Astrocyte (in vitro differentiated cells and primary cell): Measurements from ENCODE around the gene ARPP21. TPM values are rescaled to one million over a fixed set of nuclear protein-coding genes. Genes with fewer than 3 reads are reported as not detected.

ENCODE experiments used
- DNase-seq: peaks from one replicate; pipeline ENCODE4 v3.0.0-alpha.2; 2010; ENCODE audit warnings: low read depth
- FAIRE-seq: peaks from 2 replicates; lab custom pipeline; 2011; peaks lifted over from hg19 to GRCh38; lab: Jason Lieb, UNC
- H2AFZ ChIP-seq: 2 replicates; pipeline ENCODE4 v1.6.0; 2012; ENCODE audit warnings: low read depth, low read length, inconsistent platforms
- H3K27ac ChIP-seq: 2 replicates; pipeline ENCODE4 v1.5.1; 2011; ENCODE audit warnings: low read depth, low read length, inconsistent platforms
- H3K27me3 ChIP-seq: 2 replicates; pipeline ENCODE4 v1.6.0; 2011; ENCODE audit warnings: low read length, inconsistent platforms; ENCODE audit not compliant: insufficient read depth
- H3K36me3 ChIP-seq: 2 replicates; pipeline ENCODE4 v1.5.1; 2011; ENCODE audit warnings: low read length, inconsistent platforms; ENCODE audit not compliant: insufficient read depth
- H3K4me1 ChIP-seq: 2 replicates; pipeline ENCODE4 v1.5.1; 2011; ENCODE audit warnings: low read length, inconsistent platforms; ENCODE audit not compliant: insufficient read depth
- H3K4me2 ChIP-seq: 2 replicates; pipeline ENCODE4 v1.6.0; 2012; ENCODE audit warnings: low read length, inconsistent platforms
- H3K4me3 ChIP-seq: 2 replicates; pipeline ENCODE4 v1.5.1; 2011; ENCODE audit warnings: low read depth, mild to moderate bottlenecking, low read length, inconsistent platforms; ENCODE audit not compliant: insufficient read depth
- H3K79me2 ChIP-seq: 2 replicates; pipeline ENCODE4 v1.6.0; 2012; ENCODE audit warnings: mild to moderate bottlenecking, low read length, inconsistent platforms; ENCODE audit not compliant: insufficient read depth
- H3K9ac ChIP-seq: 2 replicates; pipeline ENCODE4 v1.6.0; 2012; ENCODE audit warnings: mild to moderate bottlenecking, low read length, inconsistent platforms
- H3K9me3 ChIP-seq: 2 replicates; pipeline ENCODE4 v1.5.1; 2012; ENCODE audit warnings: low read depth, mild to moderate bottlenecking, low read length, inconsistent platforms; ENCODE audit not compliant: insufficient read depth
- H4K20me1 ChIP-seq: 2 replicates; pipeline ENCODE4 v1.6.0; 2012; ENCODE audit warnings: low read length, inconsistent platforms; ENCODE audit not compliant: insufficient read depth
- H3K27ac Mint-ChIP-seq: one replicate; pipeline ENCODE4 v1.8.0; 2021; ENCODE audit warnings: mild to moderate bottlenecking, mixed read lengths; ENCODE audit not compliant: unreplicated experiment
- H3K27me3 Mint-ChIP-seq: one replicate; pipeline ENCODE4 v1.8.0; 2021; ENCODE audit warnings: low read depth, mixed read lengths; ENCODE audit not compliant: unreplicated experiment
- H3K36me3 Mint-ChIP-seq: one replicate; pipeline ENCODE4 v1.8.0; 2021; ENCODE audit warnings: low read depth, mixed read lengths; ENCODE audit not compliant: unreplicated experiment
- H3K4me1 Mint-ChIP-seq: one replicate; pipeline ENCODE4 v1.8.0; 2021; ENCODE audit warnings: low read depth, mixed read lengths; ENCODE audit not compliant: unreplicated experiment
- H3K4me3 Mint-ChIP-seq: one replicate; pipeline ENCODE4 v1.8.0; 2021; ENCODE audit warnings: mild to moderate bottlenecking, moderate library complexity, mixed read lengths; ENCODE audit not compliant: unreplicated experiment
- H3K9me3 Mint-ChIP-seq: one replicate; pipeline ENCODE4 v1.8.0; 2021; ENCODE audit warnings: mild to moderate bottlenecking, mixed read lengths; ENCODE audit not compliant: unreplicated experiment
- EZH2 ChIP-seq: IDR thresholded peaks from 2 replicates; pipeline ENCODE4 v1.6.1; 2012; ENCODE audit warnings: mild to moderate bottlenecking, low read length, inconsistent platforms; ENCODE audit not compliant: insufficient read depth
- total RNA-seq: library from RNA; stranded (reverse); gene quantifications from 2 replicates; pipeline ENCODE4 v1.2.1, GENCODE V29; 2021
- TF ChIP-seq, protein P1 (sequence below): IDR thresholded peaks from 2 replicates; pipeline ENCODE4 v1.5.1; 2011; ENCODE audit warnings: low read depth, mild to moderate bottlenecking, inconsistent platforms, low read length, moderate library complexity; ENCODE audit not compliant: insufficient read depth

Gene ARPP21
- total RNA-seq, 1 donor from 2014 or later = 0.45 TPM

DNA sequence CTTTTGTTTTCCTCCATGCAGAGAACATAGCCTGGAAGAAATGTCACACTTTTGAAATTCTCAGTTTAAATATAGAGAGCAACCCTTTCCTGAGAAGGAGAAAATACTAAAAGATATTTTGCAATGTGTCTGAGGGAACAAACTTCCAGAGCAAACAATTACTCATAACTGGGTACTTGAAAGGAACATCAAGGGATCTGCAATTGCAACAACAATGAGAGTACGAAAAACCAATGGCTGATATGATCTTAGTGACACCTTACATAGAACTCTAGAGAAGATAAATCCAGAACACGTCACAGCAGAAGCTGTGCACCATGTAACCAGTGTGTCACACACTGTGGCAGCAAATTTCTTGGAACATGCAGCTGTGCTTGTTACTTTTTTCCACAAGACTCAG lies 14.6 kb upstream of the ARPP21 start:
- Mint-ChIP-seq H3K27ac (no peak overlapping the region), H3K4me3 (no peak overlapping the region), H3K36me3 (no peaks in the 10 kb centered on the region), H3K4me1 (no peaks in the 10 kb centered on the region), H3K27me3 (peaks cover 4% of the 10 kb centered on the region), H3K9me3 (no peaks in the 10 kb centered on the region)
- TF ChIP-seq, protein P1, sequence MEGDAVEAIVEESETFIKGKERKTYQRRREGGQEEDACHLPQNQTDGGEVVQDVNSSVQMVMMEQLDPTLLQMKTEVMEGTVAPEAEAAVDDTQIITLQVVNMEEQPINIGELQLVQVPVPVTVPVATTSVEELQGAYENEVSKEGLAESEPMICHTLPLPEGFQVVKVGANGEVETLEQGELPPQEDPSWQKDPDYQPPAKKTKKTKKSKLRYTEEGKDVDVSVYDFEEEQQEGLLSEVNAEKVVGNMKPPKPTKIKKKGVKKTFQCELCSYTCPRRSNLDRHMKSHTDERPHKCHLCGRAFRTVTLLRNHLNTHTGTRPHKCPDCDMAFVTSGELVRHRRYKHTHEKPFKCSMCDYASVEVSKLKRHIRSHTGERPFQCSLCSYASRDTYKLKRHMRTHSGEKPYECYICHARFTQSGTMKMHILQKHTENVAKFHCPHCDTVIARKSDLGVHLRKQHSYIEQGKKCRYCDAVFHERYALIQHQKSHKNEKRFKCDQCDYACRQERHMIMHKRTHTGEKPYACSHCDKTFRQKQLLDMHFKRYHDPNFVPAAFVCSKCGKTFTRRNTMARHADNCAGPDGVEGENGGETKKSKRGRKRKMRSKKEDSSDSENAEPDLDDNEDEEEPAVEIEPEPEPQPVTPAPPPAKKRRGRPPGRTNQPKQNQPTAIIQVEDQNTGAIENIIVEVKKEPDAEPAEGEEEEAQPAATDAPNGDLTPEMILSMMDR = no peak
- TF ChIP-seq EZH2 = no peak
- no peaks in the 10 kb centered on the region for H3K9me3 ChIP-seq
- H2AFZ ChIP-seq = no peak overlapping the region
- H3K4me2 ChIP-seq = no peak overlapping the region
- no peaks in the 10 kb centered on the region for H4K20me1 ChIP-seq
- DNase-seq (no peak), FAIRE-seq (no peak)
- no peak overlapping the region for H3K4me3 ChIP-seq
- no peaks in the 10 kb centered on the region for H3K36me3 ChIP-seq
- no peaks in the 10 kb centered on the region for H3K4me1 ChIP-seq
- H3K79me2 ChIP-seq = no peaks in the 10 kb centered on the region
- H3K27ac ChIP-seq = no peak overlapping the region
- H3K27me3 ChIP-seq = no peaks in the 10 kb centered on the region
- no peak overlapping the region for H3K9ac ChIP-seq

DNA sequence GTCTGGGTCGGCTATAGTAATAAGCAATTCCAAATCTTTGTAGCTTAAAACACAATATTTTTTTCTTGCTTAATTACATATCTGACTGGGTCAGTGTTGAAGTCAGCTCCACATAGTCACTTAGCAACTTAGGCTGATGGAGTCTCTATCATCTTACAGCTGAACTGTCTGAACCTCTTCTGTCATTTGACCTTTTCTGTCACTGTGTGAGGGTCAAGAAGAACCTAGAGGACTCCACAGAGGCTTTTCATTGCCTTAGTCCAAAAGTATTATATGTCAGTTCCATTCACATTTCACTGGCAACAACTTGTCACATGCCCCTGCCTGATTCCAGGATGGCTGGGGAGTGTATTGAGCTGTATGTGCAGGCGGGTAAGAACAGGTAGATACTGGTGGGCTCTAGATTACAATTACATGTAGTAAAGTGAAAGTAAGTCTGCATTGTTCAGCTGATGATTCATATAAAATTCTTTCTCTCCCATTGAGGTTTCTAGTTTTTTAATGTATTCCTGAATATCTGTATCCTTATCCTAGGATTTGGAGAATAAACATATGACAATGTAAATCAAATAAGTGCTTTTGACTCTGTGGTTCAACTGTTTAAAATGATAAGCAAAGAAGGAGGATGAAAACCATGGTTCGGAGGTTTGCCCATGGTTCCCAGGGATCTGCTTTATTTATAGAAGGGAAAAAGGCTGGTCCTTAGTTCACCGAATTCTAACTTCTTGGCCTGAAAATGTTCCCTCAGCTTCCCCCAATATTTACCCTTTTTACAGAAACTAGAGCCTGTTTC lies 5.8 kb upstream of the ARPP21 start:
- no peak for TF ChIP-seq EZH2
- TF ChIP-seq, protein P1 = no peak
- no peak overlapping the region for H3K4me2 ChIP-seq

DNA sequence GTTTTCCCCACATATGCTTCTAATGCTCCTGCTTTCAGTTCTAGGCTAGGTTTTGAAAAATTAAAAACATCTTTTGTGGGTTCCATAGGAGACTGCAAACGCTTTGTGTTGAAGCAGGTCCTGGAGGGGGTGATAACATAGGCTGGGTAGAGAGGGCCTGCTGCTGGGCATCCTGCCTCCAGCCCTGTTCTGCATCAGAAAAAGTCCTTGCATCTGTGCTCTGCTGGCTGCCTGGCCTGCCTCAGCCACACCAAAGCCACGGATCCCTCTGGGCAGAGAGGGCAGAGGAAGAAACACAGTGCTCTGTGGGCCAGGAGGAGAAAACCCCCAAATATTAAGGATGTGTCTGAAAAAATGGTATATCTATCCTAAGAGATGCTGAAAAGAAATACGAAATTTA lies 3.9 kb upstream of the ARPP21 start:
- H3K36me3 ChIP-seq = no peaks in the 10 kb centered on the region
- Mint-ChIP-seq H3K4me3 (no peak overlapping the region), H3K27me3 (peaks cover 27% of the 10 kb centered on the region), H3K4me1 (peaks cover 2% of the 10 kb centered on the region), H3K9me3 (peaks cover 4% of the 10 kb centered on the region), H3K27ac (no peak overlapping the region), H3K36me3 (no peaks in the 10 kb centered on the region)
- no peaks in the 10 kb centered on the region for H4K20me1 ChIP-seq
- H3K27me3 ChIP-seq = peaks cover 7% of the 10 kb centered on the region
- no peak overlapping the region for H3K4me3 ChIP-seq
- H3K79me2 ChIP-seq = no peaks in the 10 kb centered on the region
- FAIRE-seq (no peak), DNase-seq (no peak)
- no peak for TF ChIP-seq EZH2
- TF ChIP-seq, protein P1 = no peak
- H3K9me3 ChIP-seq = no peaks in the 10 kb centered on the region
- no peak overlapping the region for H3K9ac ChIP-seq
- H3K4me1 ChIP-seq = peaks cover 12% of the 10 kb centered on the region
- H3K4me2 ChIP-seq = no peak overlapping the region
- H3K27ac ChIP-seq = no peak overlapping the region
- H2AFZ ChIP-seq = no peak overlapping the region

More for the DNA sequence above, 5.8 kb upstream of the ARPP21 start:
- Mint-ChIP-seq H3K36me3 (no peaks in the 10 kb centered on the region), H3K4me3 (no peak overlapping the region), H3K4me1 (peaks cover 2% of the 10 kb centered on the region), H3K27ac (no peak overlapping the region), H3K9me3 (peaks cover under 1% of the 10 kb centered on the region), H3K27me3 (peaks cover 12% of the 10 kb centered on the region)
- Histone ChIP-seq H4K20me1 (no peaks in the 10 kb centered on the region), H2AFZ (no peak overlapping the region), H3K9me3 (no peaks in the 10 kb centered on the region), H3K4me1 (no peaks in the 10 kb centered on the region), H3K9ac (no peak overlapping the region), H3K79me2 (no peaks in the 10 kb centered on the region), H3K4me3 (no peak overlapping the region), H3K27me3 (no peaks in the 10 kb centered on the region), H3K36me3 (no peaks in the 10 kb centered on the region), H3K27ac (no peak overlapping the region)
- DNase-seq (peak; percentile 35), FAIRE-seq (no peak)
